Epidermal melanocyte (primary cell): ENCODE results near the gene PCDHB6.
"Not testable (repeated sequence)": the region's sequence is repeated elsewhere in the genome, so short reads cannot be mapped to it uniquely, and the experiment has no call there.

Source experiments
- DNase-seq: peaks from one replicate; pipeline ENCODE4 v3.0.0; 2011; ENCODE audit warnings: low spot score; ENCODE audit not compliant: insufficient read length

Gene PCDHB6

DNA sequence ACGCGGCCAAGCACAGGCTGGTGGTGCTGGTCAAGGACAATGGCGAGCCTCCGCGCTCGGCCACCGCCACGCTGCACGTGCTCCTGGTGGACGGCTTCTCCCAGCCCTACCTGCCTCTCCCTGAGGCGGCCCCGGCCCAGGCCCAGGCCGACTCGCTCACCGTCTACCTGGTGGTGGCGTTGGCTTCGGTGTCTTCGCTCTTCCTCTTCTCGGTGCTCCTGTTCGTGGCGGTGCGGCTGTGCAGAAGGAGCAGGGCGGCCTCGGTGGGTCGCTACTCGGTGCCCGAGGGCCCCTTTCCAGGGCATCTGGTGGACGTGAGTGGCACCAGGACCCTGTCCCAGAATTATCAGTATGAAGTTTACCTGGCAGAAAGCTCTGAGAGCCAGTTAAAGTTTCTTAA lies 8.0 kb downstream of the PCDHB6 start:
- not testable (repeated sequence) for DNase-seq

DNA sequence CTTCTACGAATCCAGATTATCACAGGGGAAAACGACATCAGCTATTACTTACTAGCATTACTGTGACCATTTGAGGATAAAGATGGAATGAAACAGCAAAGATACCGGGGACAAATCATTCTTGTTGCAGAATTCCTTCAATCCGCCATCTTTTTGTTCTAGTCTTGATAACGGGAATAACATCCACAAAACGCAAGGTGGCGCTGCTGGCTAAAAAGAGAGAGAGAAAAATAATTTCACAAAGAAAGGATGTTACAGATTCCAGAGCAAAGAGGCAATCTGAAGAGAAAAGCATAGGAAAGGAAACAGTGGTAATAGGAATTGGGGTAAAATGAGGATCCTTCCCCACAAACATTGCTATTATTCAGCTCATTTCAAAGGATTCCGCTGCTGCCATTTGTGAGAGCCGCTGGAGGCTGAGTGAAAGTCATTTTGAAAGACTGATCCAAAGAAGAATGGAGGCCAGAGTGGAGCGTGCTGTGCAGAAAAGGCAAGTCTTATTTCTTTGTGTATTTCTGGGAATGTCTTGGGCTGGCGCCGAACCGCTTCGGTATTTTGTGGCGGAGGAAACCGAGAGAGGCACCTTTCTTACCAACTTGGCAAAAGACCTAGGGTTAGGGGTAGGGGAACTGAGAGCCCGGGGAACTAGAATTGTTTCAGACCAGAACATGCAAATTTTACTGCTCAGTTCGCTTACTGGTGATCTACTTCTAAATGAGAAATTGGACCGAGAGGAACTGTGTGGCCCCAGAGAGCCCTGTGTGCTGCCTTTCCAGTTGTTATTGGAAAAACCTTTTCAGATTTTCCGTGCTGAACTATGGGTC lies 22.7 kb downstream of the PCDHB6 start, which contains the start of gene PCDHB7:
PCDHB7 (plus strand) TSS at position 264 of the 824 bp plus-strand sequence; CDS start at position 456, 192 bp downstream.
- DNase-seq: no peak

- DNase-seq: not testable (repeated sequence)
Observed at GRCh38 chr5:141174291-141175104, 24.6 kb downstream of the PCDHB6 start.

DNA sequence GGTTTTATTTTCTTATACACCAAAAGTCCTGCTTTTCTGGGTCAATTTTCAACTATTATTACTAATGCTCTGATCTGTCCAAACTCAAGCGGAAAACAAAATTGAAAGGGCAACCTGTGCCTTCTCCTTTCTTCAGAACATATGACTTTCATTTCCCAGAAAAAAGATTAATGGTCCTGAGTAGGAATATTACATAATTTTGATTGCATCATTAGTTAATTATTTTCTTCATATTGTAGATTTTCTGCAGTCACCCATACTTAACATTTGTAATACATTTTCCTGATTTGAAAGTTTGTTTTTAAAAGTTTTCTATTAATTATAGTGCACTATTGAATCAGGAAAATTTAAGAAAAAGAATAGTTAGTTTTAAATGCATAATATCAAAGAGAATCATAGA lies 26.1 kb downstream of the PCDHB6 start:
- DNase-seq: no peak

- DNase-seq: not testable (repeated sequence)
Observed at GRCh38 chr5:141177577-141178191, 27.8 kb downstream of the PCDHB6 start, which contains the start of gene PCDHB8. Gene PCDHB8 (plus strand): TSS chr5:141177790. CDS start chr5:141178035, 245 bp downstream.

- DNase-seq: not testable (repeated sequence)
Observed at GRCh38 chr5:141179371-141179770, 29.5 kb downstream of the PCDHB6 start.

GRCh38 chr5:141179876-141180275 lies 30.0 kb downstream of the PCDHB6 start:
- not testable (repeated sequence) for DNase-seq

DNA sequence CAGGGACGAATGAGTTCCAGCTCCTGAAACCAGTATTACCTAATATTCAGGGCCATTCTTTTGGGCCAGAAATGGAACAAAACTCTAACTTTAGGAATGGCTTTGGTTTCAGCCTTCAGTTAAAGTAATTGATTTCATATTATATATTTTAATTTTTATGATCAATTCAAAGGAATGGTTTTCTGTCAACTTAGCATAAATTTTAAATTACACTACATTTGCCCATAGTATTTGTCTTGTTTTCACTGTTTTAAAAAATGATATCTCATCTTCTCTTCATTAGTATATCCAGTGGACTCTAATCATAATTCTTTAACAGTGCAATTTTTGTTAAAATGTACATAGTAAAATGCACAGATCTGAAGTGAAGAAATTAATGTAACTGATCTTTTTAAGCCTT lies 30.5 kb downstream of the PCDHB6 start:
- DNase-seq: no peak

DNA sequence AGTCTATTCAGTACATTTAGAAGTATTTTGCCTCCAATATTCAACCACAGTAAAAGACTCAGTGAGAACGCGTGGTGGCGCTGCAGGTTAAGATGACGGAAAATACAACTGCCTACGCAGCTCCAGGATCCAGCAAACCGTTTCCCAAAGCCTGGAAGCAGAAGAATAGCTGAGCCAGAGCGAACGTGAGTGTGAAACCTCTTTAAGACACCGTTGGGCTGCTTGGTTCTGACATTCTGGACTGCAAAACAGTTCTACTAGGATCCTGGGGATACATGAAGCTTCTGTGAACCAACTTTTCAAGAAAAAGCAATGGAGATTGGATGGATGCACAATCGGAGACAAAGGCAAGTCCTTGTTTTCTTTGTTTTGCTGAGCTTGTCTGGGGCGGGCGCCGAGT lies 32.4 kb downstream of the PCDHB6 start, which contains the start of gene PCDHB16:
PCDHB16 (plus strand) TSS at position 140 of the 400 bp plus-strand sequence; CDS start at position 313, 173 bp downstream.
- no peak for DNase-seq

DNA sequence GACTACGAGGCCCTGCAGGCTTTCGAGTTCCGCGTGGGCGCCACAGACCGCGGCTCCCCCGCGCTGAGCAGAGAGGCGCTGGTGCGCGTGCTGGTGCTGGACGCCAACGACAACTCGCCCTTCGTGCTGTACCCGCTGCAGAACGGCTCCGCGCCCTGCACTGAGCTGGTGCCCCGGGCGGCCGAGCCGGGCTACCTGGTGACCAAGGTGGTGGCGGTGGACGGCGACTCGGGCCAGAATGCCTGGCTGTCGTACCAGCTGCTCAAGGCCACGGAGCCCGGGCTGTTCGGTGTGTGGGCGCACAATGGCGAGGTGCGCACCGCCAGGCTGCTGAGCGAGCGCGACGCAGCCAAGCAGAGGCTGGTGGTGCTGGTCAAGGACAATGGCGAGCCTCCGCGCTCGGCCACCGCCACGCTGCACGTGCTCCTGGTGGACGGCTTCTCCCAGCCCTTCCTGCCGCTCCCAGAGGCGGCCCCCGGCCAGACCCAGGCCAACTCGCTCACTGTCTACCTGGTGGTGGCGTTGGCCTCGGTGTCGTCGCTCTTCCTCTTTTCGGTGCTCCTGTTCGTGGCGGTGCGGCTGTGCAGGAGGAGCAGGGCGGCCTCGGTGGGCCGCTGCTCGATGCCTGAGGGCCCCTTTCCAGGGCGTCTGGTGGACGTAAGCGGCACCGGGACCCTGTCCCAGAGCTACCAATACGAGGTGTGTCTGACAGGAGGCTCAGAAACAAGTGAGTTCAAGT lies 34.4 kb downstream of the PCDHB6 start:
- not testable (repeated sequence) for DNase-seq

DNA sequence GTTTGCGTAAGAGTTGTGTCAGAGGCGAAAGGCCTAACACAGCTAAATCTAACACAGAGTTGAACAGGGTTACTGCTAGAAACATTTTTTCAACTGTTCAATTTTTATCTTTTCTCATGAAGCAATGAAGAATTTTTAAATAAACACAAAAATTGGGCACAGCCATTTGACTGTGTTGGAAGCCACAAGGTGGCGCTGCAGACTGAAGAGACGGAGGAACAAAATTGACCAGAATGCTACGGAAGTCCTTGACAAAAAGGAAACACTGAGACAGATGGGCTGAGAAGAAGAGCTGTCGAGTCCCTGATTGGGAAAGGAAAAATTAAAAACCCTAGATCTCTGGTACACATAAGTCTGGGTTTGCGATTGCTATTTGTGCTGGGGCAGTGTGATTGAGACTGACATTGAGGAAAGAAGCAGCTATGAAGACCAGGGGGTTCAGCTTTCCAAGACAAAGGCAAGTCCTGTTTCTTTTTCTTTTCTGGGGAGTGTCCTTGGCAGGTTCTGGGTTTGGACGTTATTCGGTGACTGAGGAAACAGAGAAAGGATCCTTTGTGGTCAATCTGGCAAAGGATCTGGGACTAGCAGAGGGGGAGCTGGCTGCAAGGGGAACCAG lies 37.1 kb downstream of the PCDHB6 start, which contains the start of gene PCDHB9:
PCDHB9 (plus strand) TSS at position 265 of the 616 bp plus-strand sequence; CDS start at position 423, 158 bp downstream.
- DNase-seq: no peak

DNA sequence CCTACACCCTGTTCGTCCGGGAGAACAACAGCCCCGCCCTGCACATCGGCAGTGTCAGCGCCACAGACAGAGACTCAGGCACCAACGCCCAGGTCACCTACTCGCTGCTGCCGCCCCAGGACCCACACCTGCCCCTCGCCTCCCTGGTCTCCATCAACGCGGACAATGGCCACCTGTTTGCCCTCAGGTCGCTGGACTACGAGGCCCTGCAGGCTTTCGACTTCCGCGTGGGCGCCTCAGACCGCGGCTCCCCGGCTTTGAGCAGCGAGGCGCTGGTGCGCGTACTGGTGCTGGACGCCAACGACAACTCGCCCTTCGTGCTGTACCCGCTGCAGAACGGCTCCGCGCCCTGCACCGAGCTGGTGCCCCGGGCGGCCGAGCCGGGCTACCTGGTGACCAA lies 38.8 kb downstream of the PCDHB6 start:
- DNase-seq: not testable (repeated sequence)

DNA sequence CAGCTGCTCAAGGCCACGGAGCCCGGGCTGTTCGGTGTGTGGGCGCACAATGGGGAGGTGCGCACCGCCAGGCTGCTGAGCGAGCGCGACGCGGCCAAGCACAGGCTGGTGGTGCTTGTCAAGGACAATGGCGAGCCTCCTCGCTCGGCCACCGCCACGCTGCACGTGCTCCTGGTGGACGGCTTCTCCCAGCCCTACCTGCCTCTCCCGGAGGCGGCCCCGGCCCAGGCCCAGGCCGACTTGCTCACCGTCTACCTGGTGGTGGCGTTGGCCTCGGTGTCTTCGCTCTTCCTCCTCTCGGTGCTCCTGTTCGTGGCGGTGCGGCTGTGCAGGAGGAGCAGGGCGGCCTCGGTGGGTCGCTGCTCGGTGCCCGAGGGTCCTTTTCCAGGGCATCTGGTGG lies 39.3 kb downstream of the PCDHB6 start:
- DNase-seq: not testable (repeated sequence)

DNA sequence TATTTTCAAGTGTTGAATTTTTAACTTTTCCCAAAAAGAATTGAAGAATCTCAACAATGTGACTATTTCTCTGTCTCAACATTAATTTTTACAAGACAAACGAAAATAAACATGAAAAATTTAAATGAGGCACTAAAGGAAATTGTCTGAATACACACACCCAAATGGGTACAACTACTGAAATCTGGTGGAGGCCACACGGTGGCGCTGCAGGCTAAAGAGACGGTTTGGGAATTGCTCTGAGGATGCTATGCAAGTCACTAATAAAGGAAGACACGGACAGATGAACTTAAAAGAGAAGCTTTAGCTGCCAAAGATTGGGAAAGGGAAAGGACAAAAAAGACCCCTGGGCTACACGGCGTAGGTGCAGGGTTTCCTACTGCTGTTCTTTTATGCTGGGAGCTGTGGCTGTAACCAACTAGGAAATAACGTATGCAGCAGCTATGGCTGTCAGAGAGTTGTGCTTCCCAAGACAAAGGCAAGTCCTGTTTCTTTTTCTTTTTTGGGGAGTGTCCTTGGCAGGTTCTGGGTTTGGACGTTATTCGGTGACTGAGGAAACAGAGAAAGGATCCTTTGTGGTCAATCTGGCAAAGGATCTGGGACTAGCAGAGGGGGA lies 42.4 kb downstream of the PCDHB6 start, which contains the start of gene PCDHB10:
PCDHB10 (plus strand) TSS at position 244 of the 616 bp plus-strand sequence; CDS start at position 444, 200 bp downstream.
- no peak for DNase-seq

DNA sequence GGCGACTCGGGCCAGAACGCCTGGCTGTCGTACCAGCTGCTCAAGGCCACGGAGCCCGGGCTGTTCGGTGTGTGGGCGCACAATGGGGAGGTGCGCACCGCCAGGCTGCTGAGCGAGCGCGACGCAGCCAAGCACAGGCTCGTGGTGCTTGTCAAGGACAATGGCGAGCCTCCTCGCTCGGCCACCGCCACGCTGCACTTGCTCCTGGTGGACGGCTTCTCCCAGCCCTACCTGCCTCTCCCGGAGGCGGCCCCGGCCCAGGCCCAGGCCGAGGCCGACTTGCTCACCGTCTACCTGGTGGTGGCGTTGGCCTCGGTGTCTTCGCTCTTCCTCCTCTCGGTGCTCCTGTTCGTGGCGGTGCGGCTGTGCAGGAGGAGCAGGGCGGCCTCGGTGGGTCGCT lies 44.5 kb downstream of the PCDHB6 start:
- DNase-seq: not testable (repeated sequence)

DNA sequence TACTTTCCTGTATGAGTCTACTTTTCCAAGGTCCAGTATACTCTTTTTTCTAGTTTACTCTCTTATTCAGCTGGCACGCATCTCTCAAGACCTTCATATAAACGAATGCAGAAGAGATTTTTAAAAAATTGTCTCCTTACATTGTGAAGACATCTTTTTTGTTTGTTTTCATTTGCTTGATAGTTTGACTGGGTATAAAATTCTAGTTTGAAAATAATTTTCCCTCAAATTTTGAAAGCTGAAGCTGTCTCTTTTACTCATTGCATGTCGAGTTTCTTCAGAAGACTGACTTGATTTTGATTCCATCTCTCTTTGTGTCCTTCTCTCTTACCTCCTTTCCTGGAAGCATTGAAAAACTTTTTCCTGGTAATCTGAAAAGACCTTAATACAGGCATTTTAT lies 46.5 kb downstream of the PCDHB6 start:
- no peak for DNase-seq

- no peak for DNase-seq
Observed at GRCh38 chr5:141199359-141200235, 49.7 kb downstream of the PCDHB6 start, which contains the start of gene PCDHB11. Gene PCDHB11 (plus strand): TSS chr5:141199627. CDS start chr5:141199775, 148 bp downstream.

DNA sequence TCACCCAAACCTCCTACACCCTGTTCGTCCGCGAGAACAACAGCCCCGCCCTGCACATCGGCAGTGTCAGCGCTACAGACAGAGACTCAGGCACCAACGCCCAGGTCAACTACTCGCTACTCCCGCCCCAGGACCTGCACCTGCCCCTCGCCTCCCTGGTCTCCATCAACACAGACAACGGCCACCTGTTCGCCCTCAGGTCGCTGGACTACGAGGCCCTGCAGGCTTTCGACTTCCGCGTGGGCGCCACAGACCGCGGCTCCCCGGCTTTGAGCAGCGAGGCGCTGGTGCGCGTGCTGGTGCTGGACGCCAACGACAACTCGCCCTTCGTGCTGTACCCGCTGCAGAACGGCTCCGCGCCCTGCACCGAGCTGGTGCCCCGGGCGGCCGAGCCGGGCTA lies 51.3 kb downstream of the PCDHB6 start:
- DNase-seq: not testable (repeated sequence)
